Measurements from ENCODE around the gene RAB11FIP3. TPM values are rescaled to one million over a fixed set of nuclear protein-coding genes. Genes with fewer than 3 reads are reported as not detected.

RAB11FIP3 gene
- total and polyA plus RNA-seq, 9 of the 15 experiments (the other 6 are each of a cell fraction or from before 2014, with no cell fraction given), result 0.46 to 13.1 (median 4.3) TPM

GRCh38 chr16:381789-382717 lies 43.4 kb upstream of the RAB11FIP3 start, which contains the start of gene PGAP6:
TSS of gene PGAP6 (minus strand) at chr16:381978. CDS start at chr16:381821, 157 bp downstream.
- Histone ChIP-seq H3K9me1 (ENCODE audit: control insufficient read depth, insufficient read depth, low read length) (no peaks in the 10 kb centered on the region), H3K27me3 (ENCODE audit: control insufficient read depth in 2 of 2, insufficient read depth in 2 of 2, low read length in 2 of 2) (no peaks in the 10 kb centered on the region), H3K79me2 (ENCODE audit: control insufficient read depth, insufficient read depth, low read length) (peaks cover 33% of the 10 kb centered on the region), H3K9me3 (replicated peaks; ENCODE audit: control insufficient read depth, insufficient read depth, low read depth, low read length) (no peaks in the 10 kb centered on the region), H3K9ac (ENCODE audit: insufficient read depth in 1 of 2, low read depth in 2 of 2, low read length in 2 of 2) (peak within 1 kb of the TSS; percentile 80 to 98), H3K36me3 (ENCODE audit: control insufficient read depth, insufficient read depth, low read length) (peaks cover 7% of the 10 kb centered on the region; the same call in 2 of the 3 replicates), H4K20me1 (replicated peaks; ENCODE audit: control insufficient read depth, insufficient read depth, low read length) (no peaks in the 10 kb centered on the region), H3K4me1 (replicated peaks in 1 of 2; ENCODE audit: control insufficient read depth in 2 of 2, insufficient read depth in 2 of 2, low read length in 2 of 2) (peaks cover 7 to 70% of the 10 kb centered on the region in 2 experiments; a peak in 4 of 5 replicates), H3K4me2 (ENCODE audit: insufficient read depth, low read length) (peak within 1 kb of the TSS; percentile 87), H3K4me3 (peak within 1 kb of the TSS; percentile 94), H3K27ac (ENCODE audit: extremely low read depth, low read depth, low read length) (peak within 1 kb of the TSS; percentile 75), H2AFZ (ENCODE audit: low read depth, low read length) (peak within 1 kb of the TSS; percentile 85)
- peak; percentile 59 for FAIRE-seq
- DNase-seq (ENCODE audit: extremely low read depth in 1 of 4, low spot score in 3 of 4), result peak; percentile 67 to 94 (median 92)
- ChIA-PET POLR2A (interaction anchor here (0.6 to 1.5 kb wide), 5 partner anchors 11 to 140 kb away, joined by 3 to 5 read pairs (median 3); partner anchors contain the start of genes DECR2, MRPL28 and NME4), CTCF (ENCODE audit: low intra/inter-chr PET ratio) (interaction anchor here (0.6 kb wide), 1 partner anchor 72 kb away, joined by 3 read pairs; no protein-coding TSS in a partner anchor)
- 5% methylated on average over 41 of the region's 123 CpGs for WGBS (ENCODE audit: insufficient coverage, low coverage, missing lambda C conversion rate)
- intact Hi-C loops (cut with micrococcal nuclease) (no loop called here), in situ Hi-C loops (cut with MboI) (no loop called here)
- ATAC-seq, result peak; percentile 69
- BruUV-seq (replicated peaks), result TSS peak; percentile 85
- 0 out of 2 replicates have a peak, but pooled peaks have one; percentile 43 for TF ChIP-seq THAP12 (CRISPR knock-in tag; IDR thresholded peaks at IDR 0.05)
- peak; percentile 71 for TF ChIP-seq KDM5B (IDR thresholded peaks at IDR 0.05; ENCODE audit: insufficient replicate concordance, low read depth, low read length)
- no peak for TF ChIP-seq ZNF143 (CRISPR knock-in tag; IDR thresholded peaks at IDR 0.05)
- TF ChIP-seq UBTF (IDR thresholded peaks at IDR 0.05; ENCODE audit: borderline replicate concordance in 1 of 2, low read depth in 2 of 2, low read length in 2 of 2), result 0 out of 4 replicates have a peak, but pooled peaks of 1 of the 2 experiments have one; percentile 13
- no peak for TF ChIP-seq ZSCAN32 (CRISPR knock-in tag; IDR thresholded peaks at IDR 0.05)
- peak in 1 of 3 experiments; percentile 94; a peak in 2 of 6 replicates for TF ChIP-seq ZBTB11 (CRISPR knock-in tag; IDR thresholded peaks at IDR 0.05)
- 0 out of 2 replicates have a peak, but pooled peaks have one; percentile 26 for TF ChIP-seq EGR1 (conservative IDR thresholded peaks at IDR 0.05)
- TF ChIP-seq ZNF436 (CRISPR knock-in tag; IDR thresholded peaks at IDR 0.05), result no peak
- TF ChIP-seq CCNT2 (IDR thresholded peaks at IDR 0.05; ENCODE audit: borderline replicate concordance, extremely low read depth, insufficient read length, low read depth, low read length), result peak; percentile 32
- no peak for TF ChIP-seq MEF2D (tag; conservative IDR thresholded peaks at IDR 0.05; ENCODE audit: low read depth)

All from K562 (cell line).